GM12864 (cell line): ENCODE results near the gene SRRM5.

Experiments
- DNase-seq: peaks from one replicate; pipeline ENCODE4 v3.0.0-alpha.2; 2011; ENCODE audit warnings: low read depth
- H3K4me3 ChIP-seq: 2 replicates; pipeline ENCODE4 v1.5.1; 2011; ENCODE audit warnings: mild to moderate bottlenecking, low read depth, low read length, control low read depth
- TF ChIP-seq, protein P1 (sequence below): IDR thresholded peaks from 2 replicates; pipeline ENCODE4 v1.5.1; 2011; ENCODE audit warnings: low read depth, mild to moderate bottlenecking, moderate library complexity, low read length, control low read depth, inconsistent platforms; ENCODE audit errors: missing control alignments

The SRRM5 gene

DNA sequence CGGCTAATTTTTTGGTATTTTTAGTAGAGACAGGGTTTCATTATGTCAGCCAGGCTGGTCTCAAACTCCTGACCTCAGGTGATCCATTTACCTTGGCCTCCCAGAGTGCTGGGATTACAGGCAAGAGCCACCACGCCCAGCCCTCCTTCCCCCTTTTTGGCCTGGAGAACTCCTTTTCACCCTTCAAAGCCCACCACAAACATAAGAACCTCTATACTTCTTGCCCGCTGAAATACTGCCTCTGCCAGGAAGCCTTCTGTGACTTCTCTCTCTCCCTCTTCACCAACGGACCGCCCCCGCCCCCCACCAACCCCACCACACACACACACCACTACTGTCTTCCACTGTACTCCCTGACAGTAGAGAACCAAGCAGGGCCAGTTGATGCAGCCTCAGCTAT, 5.1 kb downstream of the SRRM5 start:
- no peak overlapping the region for H3K4me3 ChIP-seq
- no peak for DNase-seq
- TF ChIP-seq, protein P1, sequence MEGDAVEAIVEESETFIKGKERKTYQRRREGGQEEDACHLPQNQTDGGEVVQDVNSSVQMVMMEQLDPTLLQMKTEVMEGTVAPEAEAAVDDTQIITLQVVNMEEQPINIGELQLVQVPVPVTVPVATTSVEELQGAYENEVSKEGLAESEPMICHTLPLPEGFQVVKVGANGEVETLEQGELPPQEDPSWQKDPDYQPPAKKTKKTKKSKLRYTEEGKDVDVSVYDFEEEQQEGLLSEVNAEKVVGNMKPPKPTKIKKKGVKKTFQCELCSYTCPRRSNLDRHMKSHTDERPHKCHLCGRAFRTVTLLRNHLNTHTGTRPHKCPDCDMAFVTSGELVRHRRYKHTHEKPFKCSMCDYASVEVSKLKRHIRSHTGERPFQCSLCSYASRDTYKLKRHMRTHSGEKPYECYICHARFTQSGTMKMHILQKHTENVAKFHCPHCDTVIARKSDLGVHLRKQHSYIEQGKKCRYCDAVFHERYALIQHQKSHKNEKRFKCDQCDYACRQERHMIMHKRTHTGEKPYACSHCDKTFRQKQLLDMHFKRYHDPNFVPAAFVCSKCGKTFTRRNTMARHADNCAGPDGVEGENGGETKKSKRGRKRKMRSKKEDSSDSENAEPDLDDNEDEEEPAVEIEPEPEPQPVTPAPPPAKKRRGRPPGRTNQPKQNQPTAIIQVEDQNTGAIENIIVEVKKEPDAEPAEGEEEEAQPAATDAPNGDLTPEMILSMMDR = no peak

DNA sequence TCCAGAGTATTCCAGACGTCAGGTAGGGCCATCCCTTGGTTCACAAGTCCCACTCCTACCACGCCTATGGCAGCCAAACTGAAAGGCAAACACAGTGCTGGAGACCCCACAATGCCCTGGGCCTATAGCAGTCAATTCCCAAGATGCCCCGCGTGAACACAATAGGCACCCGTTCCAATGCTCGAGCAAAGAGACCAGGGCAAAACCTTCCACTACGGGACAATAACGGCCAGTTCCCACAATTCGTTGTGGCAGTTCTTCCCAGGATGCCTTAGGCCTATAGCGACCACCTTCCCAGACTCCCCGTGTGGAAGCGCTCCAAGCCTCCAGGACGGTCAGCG, 7.0 kb downstream of the SRRM5 start:
- no peak for DNase-seq
- TF ChIP-seq, protein P1 = no peak
- peak overlapping the region; percentile 80 for H3K4me3 ChIP-seq

DNA sequence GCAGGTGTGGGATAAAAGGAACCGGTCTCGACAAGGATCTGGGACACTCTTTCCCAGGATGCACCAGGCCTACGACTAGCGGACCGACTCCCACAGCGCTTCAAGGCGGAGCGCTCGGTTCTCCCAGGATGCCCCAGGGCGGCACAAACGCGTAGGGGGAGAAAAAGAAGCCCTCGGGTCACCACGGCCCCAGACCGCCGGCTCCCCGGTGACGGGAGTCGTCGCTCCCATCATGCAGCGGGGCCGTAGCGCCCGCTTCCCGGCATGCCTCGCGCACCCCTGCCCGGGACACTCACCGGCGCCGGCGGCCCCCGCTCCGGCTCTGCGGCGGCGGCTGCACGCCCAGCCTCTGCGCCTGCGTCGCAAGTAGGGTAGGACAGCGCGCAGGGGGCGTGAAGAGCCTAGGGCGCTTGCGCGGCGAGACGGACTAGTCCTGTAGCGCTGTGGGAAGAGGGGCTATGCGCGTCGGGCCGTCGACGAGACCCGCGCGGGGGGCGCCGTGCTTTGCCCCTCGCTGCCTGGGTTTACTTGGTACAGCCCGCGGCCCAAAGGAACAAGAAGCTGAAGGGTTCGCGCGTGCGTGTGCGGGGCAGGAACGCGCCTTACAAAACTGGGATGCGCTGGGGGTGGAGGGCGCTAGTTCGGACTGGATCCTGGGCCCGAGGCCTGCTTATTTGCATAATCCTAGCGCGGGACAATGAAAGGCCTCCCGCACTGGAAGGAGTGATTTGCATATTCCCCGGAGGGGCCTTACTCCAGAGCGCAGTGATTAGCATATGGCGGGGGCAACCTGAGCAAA, 7.6 kb downstream of the SRRM5 start, which contains the start of gene ZNF428:
Gene ZNF428 (minus strand): TSS at position 368 of the 799 bp plus-strand sequence. CDS start 5,325 bp downstream, outside the sequence.
- H3K4me3 ChIP-seq = peak within 1 kb of the TSS; percentile 80
- DNase-seq = peak; percentile 85

DNA sequence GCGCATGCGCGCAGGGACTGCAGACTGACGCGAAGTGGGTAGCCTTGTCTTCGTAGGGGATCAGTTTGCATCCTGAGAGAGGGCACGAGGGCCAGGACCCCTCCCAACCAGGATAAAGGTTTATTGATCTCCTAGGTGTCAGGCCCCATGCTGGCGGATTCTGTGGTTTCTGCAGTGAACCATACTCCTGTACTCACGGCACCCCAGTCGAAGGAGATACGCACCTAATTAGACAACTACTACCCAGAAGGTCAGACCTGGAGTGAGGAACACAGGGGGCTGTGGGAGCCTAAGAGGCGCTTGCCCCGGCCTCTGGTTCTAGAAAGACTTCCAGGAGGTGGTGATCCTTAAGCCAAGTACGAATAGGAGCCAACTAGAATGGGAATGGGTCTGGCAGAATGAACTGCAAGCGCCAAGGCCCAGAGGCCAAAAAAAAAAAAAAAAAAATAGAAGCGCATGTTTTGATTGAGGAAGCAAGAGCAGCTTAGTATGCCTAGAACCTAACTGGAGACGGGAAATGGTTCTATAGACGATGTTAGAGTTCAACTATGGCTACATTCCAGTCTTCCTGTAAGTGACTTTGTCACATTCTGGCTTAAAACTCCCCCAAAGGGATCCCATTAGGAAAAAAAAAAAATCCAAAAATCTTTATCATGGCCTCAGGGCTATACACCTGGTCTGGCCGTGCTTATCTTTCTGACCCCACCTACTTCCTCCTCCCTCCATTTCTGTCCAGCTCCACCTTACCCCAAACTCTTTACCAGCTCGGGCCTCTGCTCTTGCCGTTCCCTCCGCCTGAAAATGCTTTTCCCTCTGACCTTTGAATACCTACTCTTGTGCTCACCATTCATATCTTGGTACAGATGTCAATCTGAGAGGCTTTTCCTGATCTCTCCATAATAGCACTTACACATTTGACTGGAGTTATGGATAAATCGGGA, 8.4 kb downstream of the SRRM5 start:
- H3K4me3 ChIP-seq = peak overlapping the region; percentile 80
- no peak for DNase-seq
- TF ChIP-seq, protein P1 = no peak

More for the DNA sequence above, 7.6 kb downstream of the SRRM5 start, which contains the start of gene ZNF428:
- TF ChIP-seq, protein P1 = no peak

DNA sequence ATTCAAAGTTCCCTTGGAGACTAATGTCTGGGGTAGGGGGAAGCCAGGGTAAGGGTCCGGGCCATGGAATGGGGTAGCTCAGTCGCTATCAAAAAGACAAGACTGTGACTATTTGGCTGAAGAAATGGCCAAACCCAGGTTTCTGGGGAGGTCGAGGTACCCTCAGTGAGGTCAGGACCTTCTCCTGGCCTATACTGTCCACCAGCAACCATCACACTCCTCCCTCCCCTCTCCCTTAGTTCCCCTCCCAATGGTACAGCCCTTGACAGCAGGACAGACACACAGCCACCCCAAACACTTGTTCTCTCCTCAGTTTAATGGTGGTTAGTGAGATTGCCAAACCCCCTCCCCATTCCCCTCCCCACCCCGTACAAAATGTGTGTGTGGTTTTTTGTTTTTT, 10.2 kb downstream of the SRRM5 start:
- TF ChIP-seq, protein P1 = no peak
- DNase-seq = no peak
- no peak overlapping the region for H3K4me3 ChIP-seq

DNA sequence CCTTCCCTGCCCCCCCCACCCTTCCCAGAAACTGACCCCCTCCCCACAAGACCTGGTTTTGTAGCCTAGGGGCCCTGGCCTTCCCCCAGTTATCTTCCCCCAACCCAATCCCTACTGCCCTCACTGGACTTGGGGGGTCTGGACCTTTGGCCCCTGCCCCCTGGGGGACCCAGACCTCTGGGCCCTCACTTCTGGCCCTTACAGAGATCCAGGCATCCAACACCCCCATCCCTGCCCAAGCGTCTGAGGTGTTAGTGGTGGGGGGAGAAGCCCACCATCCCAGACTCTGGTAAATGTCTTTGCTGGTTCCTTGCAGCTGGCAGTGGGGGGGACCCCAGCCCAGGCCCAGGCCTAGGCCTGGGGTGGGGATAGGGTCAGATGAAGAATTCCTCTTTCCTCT, 11.1 kb downstream of the SRRM5 start:
- no peak for DNase-seq
- TF ChIP-seq, protein P1 = no peak
- H3K4me3 ChIP-seq = no peak overlapping the region
